NCI-H524 treated with DMSO at 0.1 percent for 48 hours (cell line): Measurements from ENCODE around the gene MEF2C.

Experiments
- DNase-seq: peaks from one replicate; lab custom pipeline; 2025; lab: John Stamatoyannopoulos, UW

Gene MEF2C

DNA sequence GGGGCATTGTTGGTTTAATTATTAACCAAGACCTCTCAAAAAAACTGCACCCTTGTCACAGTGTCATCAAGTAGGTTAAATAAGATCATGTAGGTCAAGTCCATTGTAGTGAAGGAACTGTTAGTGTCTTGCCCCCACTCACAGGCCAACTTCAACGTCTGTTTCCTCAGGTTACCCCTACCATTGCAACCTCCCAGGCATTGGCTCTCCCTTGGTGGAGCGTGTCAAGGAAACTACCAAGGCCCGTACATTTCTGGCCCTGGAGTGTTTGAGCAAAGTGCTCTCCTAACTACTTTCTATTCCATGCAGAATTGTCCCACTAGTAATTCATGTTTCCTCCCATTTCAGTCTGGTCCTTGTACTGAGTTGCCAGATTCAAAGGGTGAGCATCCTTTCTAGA, 167.5 kb downstream of the MEF2C start:
- DNase-seq, result no peak

DNA sequence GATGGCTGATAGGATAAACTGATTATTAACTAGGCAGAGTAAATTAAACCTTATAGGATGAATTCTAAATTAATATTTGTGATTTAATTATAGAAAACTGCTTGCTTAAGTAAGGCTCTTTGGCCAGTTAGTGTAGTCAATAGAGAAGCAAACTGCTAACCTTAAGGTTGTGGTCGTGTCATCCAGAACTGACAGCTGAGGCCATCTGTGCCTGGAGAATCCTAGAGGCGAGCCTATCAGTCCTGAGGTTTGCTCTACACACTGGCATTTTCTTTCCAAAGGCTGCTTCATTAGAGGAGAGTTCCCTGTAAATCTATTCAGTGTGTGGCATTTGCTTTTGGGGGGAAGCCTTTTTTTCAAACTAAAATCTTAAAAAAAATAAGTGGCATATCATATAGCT, 169.2 kb downstream of the MEF2C start:
- DNase-seq, result no peak

DNA sequence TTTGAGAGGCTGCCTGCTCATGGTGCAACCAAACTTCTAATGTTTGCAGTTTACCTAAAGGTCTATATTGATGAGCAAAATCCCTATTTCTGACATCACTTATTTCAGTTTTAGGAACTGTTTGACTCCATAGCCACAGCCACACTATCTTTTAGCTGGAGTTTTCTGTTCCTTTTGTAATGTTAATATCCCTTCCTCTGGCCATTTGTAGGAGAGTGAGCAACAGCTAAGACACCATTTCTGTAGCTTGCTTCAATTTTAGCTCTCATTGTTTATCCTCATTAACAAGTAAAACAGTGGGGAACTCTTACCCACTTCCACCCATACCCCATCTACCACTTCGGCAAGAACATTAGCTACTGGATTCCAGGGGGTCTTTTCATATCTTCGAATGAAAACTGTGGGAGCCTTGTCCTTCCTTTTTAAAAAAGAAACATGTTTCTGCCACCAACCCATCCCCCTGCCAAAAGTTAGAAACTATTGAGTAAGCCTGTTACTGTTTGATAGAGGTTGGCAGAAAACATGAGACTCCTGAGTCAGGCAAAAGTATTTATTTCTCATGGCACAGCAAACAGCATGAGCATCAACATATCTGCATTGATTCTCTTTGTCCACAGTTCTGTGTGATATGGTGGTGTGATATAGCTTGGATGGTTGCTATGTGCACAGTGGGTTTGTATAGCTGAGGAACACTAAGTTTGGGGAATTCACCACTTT, 174.1 kb downstream of the MEF2C start:
- DNase-seq, result no peak

DNA sequence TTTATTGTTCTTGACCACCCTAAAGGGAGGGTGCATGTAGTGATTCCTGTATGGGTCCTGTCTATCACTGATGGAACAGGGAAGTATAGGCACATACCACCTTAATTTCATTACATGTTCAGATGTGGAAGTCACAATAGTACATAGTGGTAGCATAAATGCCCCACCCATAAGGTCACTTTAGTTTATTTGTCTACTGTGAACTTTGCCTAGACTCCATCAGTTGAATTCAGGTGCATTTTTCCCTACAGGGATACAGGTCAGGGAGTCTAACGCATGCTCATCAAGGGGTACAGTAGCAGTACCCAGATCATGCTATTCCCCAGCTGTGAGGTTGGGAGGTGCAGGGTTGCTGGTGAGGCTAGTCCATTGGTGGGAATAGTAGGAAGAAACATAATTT, 175.0 kb downstream of the MEF2C start:
- no peak for DNase-seq

DNA sequence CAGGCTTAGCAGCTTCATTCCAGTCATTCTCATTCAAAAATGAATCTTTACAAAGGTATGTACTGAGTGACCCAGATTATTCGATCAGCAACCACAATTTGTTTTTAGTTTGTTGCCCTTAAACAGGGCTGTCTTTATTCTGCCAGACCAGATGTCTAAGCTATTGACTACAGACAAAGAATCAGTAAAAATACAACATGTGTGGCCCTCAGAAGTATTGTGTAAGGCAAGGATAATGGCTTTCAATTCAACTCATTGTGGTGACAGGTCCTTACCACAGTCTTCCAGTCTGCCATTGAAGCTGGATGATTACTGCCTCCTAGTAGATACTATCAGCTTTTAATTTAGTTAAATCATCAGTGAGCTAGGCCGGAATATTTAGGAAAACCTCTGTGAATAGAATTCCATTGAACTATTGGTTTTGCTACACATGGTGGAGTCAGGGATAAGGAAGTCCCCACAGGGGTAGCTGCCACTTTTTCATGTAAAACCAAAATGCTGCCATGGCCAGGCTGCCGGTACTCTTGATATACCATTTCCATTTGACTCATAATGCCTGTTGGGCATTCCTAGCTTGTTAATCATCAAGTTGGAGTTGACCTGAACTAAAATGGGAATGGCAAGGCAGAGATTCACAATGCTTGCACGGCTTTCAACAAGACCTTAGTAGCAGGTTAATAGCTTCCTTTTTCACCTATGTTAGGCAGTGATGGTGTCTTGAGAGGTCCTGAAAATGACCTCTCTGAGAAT, 175.6 kb downstream of the MEF2C start:
- no peak for DNase-seq

DNA sequence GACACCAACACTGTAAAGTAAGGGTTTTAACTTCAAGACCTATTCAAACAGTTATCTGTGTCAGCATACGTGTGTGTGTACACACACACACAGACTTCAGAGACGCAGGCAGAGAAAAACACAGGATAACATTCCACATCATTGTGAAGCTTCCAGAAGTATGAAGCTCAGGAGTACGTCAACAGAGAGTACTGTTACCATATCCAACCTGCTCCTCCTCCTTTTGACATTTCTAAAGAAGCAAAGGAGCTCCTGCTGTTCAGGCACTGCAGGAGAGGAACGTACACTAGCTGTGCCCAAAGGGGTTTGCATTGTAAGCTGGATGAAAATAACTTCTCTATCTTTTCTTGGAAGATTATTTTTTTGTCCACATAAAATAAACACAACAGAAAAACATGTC, 180.7 kb downstream of the MEF2C start:
- no peak for DNase-seq

DNA sequence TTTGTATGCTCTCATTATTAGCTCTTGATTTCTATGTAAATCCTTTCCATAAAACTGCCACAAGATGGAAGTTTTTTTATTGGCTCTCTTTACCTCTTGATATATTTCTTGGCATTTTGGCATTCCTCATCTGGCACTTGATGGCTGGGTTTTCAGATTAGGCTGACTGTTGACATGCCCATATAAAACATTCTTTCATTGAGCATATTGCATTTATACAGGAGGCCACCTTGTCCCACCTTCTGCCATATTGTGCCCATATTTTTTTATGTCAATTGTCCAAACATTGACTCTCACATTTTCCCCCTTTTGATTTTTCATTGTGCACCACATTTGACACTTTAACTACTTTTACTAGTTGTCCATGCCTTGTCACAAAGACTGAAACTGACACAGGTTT, 182.9 kb downstream of the MEF2C start:
- no peak for DNase-seq

DNA sequence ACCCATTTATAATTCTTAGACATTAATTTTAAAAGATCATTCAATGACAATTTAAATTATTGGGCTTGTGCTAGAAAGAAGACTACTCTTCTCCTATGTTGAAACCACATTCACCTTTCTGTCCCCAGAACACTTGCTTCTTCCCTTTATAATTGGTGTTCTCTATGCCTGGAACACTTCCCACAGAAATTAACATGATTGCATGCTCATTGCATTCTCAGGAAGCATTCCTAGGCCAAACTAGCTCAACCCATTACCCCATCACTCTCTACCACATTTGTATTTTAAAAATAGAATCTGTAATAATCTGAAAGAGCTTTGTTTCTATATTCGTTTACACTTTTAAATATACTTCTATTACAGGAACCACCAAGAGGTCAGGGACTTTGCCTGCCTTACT, 184.7 kb downstream of the MEF2C start:
- no peak for DNase-seq

DNA sequence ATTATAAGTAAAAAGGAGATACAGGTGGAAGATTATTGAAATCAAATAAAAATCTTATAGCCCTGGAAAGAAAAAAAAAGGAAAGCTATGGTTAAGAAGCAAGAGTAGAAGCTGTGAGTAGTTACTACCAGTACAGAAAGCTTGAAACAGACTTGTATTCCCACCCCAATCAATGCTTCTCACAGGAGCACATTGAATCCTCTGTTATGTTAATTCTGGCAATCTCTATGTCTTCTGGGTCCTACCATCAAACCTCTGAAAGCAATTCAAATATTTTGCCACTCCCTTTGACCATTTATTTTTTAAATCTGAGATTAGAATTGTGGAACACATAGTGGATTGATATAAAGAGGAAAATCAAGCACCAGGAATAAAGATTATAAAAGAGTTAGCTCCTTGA, 186.5 kb downstream of the MEF2C start:
- no peak for DNase-seq

DNA sequence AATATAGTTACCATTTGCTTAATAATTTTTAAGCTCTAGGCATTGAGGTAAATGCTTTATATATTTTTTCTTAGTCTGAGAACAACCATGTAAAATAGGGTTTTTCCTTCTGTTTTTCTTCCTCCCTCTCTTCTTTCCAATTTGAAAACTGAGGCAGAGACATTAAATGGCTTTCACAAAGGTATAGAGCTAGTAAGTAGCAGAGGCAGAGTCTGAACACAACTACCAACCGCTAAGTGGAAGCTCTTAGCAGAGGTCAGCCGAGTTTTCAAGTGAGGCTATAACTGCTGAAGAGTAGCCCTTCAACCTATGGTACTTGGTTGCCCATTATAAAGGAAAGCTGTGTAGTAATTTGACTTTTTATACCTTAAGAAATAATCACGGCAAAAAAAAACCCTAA, 187.1 kb downstream of the MEF2C start:
- no peak for DNase-seq

DNA sequence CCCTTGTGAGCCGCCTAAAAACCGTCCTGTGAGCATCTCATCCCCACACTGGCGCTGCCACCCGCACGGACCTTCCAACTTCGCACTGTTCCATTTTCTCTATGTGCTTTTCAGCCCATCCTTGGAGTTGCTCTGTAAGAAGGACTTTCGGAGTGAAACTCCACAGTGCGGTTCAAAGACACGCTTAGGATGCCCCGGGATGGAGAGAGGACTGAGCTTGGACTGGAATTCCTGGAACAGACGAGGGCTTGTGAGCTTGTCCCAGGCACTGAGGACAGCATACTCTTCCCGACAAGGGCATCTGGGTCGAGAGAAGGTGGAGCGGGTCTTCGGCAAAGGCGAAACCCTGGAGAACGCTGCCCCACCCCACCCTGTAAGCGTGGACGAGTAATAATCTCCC, 187.8 kb downstream of the MEF2C start:
- DNase-seq, result no peak

DNA sequence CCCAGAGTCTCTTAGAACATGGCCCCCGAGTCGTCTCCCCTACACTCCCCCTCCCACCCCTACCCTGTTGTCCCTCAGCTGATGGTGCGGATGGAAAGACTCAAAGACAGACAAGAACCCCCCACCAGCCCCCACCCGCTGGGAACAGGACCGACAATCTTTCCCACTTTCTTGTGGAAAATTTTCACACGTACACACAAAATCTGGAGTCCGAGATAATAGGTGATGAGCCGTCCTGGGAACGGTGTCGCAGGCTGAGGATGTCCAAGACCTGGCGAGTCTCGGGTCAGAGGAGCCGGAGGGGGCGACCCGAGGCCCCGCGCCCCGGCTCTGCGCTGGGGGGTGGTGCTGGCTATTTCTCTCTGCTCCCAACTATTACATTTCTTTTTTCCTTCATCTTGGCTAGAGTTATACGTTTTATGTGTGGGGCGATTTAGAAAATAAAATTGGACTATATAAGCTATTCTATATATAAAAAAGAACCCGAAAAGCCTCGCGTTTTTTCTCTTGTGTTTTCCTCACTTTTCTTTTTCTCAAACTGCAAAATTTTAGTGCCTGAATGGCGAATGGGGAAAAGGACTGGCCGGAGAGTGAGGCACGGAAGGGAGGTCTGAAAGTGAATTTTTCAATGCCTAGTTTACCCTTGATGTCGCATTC, 188.8 kb downstream of the MEF2C start:
- DNase-seq, result no peak

DNA sequence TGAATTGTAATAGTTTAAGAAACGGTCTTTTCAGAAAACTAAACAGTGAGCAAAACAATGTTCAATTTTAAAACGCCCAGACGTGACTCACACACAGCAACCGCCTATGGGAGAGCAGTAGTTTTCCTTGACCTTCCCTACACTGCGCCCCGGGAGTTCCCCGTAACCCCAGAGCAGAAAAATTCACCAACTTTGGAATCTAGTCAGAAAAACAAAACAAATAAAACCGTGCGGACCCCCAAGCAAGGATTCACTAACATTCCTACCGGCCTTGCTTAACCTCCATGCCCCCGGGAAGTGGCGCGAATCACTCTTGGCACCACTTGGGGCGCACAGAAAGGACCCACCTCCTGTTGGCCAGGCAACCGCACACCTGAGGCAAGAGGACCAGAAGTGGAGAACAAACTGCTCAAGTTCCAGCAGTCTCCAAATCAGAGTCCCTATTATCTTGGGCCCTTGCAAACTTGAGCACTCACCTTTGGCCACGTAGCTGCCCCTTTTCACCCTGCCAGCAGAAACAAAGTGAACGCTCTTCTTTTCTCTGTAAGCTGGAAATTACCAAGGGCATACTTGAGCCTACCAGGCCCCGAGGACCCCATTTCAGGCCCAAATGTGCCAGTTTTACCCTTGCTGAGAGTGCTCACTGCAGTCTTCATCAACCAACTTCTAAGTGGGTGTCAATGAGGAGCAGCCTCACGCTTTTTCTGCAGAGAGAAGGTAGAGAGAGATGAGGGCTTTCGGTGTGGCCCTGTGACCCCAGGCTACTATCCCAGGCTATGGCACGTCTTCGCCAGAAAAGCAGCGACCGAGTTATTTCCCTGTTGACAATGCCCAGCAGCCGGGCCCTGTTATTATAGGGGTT, 189.7 kb downstream of the MEF2C start:
- DNase-seq, result no peak

DNA sequence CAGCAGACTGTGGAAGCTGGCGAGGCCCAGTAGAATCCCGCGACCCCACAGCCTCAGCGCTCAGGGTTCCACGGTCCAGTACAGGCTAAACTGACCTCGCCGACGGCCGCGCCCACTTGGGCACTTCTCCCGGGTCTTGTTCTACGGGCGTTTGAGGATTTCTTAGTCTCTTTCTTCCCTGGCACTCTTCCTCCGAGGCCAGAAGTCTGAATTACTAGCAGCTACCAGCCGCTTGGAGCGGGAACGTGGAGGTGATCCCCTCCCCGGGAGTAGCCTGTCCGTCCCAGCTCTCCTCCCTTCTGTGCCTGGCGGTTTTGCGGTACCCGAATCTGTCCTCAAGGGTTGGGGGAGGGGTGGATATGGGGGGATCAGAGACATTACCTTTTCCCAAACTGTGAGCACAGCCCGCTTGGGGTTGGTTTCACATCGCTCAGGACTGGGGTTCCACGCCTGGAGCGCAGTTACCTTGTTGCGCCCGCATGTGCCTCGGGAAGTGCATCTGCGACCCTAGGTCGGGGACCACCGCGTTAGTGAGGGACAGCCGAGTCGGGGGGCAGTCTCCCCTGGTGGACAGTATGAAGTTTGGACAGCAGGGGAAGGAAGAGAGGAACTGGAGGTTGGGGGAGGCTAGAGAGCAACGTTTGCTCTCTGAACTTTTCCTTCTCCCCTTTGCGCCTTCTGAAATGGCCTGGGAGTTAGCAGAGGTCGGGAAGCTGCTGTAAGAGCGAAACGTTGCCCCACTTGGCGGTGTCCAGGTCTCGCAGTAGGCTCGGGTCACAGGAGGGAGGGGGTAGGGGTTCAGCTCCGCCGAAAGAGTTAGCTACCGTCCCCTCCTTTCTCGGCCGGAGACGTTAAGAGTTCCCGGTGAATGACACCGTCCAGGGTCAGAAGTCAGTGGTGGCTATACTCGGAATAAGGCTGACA, 190.8 kb downstream of the MEF2C start:
- no peak for DNase-seq

DNA sequence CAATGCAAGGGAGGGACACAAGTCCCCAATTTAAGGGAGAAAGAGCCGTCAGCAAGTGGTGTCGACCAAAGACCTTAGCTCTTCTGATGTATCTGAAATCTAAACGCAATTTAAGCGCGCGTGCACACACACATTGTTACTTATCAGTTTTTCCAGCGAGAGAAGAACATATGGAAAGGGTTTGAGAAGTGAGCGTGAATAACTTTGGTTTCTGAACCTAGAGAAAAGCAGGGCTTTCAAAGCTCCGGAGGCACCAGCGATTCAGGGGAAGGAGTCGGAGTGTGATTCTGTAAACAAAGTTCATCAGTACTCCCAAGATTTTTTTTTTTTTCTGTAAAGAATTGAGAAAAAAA, 191.8 kb downstream of the MEF2C start:
- no peak for DNase-seq

DNA sequence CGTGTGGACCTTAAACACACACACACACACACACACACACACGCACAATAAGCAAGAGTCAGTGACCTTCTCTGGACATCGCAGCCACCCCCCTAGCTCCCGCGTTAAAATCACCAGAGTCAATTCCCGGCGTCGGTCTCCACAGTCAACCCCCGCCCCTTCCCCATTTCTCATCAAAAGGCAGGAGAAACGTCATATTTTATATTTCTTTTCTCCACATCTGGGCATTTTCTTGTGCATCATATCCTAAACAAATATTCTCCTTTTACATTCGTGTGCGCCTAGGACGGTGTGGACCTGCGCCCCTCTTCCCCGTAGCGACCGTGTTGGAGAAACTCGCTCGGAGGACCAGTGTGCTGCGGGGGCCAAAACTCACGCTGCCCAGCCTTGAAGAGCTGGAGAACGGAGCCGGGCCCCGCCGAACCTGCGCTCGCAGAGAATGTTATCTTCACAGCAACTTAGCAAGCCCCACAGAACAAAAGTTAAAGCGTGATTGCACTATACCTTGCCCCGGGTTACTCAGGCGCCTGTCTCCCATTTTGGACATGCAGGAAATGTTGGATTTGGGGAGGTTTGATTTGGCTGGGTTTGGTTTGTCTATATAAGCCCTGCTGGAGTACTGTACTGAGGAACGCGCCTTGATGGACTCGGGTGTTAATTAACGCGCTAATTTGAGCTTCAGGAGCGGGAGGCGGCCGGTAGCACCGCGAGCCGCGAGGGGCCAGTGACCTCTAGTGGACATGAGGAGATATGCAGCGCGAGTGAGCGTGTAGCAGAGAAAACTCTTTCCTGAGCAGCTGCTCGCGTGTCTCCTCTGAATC, 192.4 kb downstream of the MEF2C start:
- DNase-seq, result no peak

DNA sequence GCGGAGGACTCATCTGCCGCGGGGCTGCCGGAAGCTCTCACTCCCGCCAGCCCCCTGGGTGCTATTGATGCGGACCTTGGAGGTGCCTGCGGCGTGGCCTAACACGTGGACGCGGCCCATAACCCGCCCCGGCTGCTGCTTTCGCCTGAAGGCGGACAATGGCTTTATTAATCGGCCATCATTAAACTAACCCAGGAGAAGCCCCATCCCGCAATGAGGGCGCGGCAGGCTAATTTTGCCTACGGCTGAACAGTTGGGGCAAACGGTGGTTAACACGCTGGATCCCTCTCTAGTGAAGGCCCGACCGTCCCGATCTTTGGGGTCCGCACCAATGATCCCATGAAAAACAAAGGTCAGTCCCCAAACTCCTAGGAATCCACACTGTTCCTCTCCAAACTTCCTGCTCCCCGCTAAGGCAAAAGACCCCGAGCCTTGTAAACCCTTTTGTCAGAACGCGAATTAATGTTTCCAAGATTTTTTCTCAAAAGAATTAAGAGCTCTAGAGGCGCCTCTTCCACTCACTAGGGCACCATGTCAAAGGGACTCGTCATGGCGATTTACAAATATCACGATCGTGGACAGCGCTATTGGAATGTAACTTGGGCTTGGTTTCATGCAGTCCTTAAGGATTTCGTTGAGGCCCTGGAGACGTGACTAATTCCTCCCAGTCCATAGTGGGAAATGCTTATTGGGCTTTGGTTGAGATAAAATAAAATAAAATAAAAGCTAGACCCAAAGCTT, 193.1 kb downstream of the MEF2C start:
- DNase-seq, result no peak

DNA sequence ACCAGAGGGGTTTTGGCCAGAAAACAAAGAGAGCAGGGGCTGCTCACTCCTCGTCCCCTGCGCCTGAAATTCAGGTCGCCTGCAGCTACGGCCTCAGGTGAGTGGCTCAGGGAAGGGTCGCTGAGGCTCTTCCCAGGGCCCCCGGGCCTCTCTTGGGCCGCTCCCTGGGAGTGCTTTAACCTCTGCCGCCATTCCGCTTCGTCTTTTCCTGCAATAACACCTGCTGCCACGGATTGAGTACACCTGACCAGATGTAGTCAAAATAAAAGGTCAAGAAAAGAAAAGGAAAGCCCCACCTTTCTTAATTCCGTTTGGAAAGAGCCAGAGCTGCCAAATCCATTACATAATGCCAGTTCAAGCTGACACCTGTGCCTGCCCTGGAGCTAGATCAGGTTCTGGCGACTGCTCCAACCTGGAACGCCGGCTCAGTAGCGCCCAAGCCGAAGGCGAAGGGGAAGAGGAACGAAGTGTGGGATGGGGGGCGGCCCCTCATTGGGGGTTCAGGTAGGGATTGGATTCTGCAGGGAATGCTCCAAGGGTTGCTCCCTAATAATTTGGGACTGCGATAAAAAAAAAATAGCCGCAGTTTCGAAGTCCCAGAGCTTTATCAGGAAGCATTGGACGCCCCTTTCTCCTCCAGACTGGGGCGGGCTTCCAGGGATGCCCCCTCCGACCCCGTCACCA, 193.9 kb downstream of the MEF2C start:
- DNase-seq, result no peak
